ENCODE results near the gene PGD. TPM values are rescaled to one million over a fixed set of nuclear protein-coding genes. Genes with fewer than 3 reads are reported as not detected.

The PGD gene
- total and polyA plus RNA-seq, 2 experiments from 2014 or later, result 174 to 305 TPM

- no peak for TF ChIP-seq ZNF462 (CRISPR knock-in tag; IDR thresholded peaks at IDR 0.05)
- no peak for TF ChIP-seq NANOG (IDR thresholded peaks at IDR 0.05; ENCODE audit: borderline replicate concordance)
- no peak for TF ChIP-seq REST (IDR thresholded peaks at IDR 0.05; ENCODE audit: unreplicated experiment)
Measured at GRCh38 chr1:10379101-10379620, 19.7 kb upstream of the PGD start (continued).

- no peaks in the 10 kb centered on the region for H3K27me3 ChIP-seq (ENCODE audit: insufficient read depth)
- no peak overlapping the region for H3K4me2 ChIP-seq
- H3F3A ChIP-seq (replicated peaks; ENCODE audit: low read depth), result 0 out of 2 replicates have a peak, but pooled peaks cover 14% of the 10 kb centered on the region
- Mint-ChIP-seq H3K4me1 (no peaks in the 10 kb centered on the region), H3K9me3 (no peaks in the 10 kb centered on the region), H3K4me3 (no peak overlapping the region), H3K36me3 (ENCODE audit: low read depth) (peaks cover 33% of the 10 kb centered on the region), H3K27me3 (ENCODE audit: insufficient read depth, low read depth, poor library complexity) (peaks cover 8% of the 10 kb centered on the region), H3K27ac (no peak overlapping the region)
- no peaks in the 10 kb centered on the region for H3K79me2 ChIP-seq (replicated peaks; ENCODE audit: insufficient read depth)
- peaks cover 14% of the 10 kb centered on the region; the same call in 1 of the 2 replicates for H3K36me3 ChIP-seq (ENCODE audit: insufficient read depth)
- H3K4me3 ChIP-seq, result no peak overlapping the region
- DNase-seq (ENCODE audit: low spot score), result no peak
- ATAC-seq, result no peak
- no peaks in the 10 kb centered on the region for H3K4me1 ChIP-seq (ENCODE audit: insufficient read depth)
- H3K9me2 ChIP-seq (ENCODE audit: insufficient read depth), result no peaks in the 10 kb centered on the region
- H4K20me1 ChIP-seq (replicated peaks; ENCODE audit: insufficient read depth), result no peaks in the 10 kb centered on the region; the same call in none of the 2 replicates
- H3K27ac ChIP-seq (ENCODE audit: low read depth), result no peak overlapping the region
- no peak overlapping the region for H2AFZ ChIP-seq
- TF ChIP-seq JUNB (IDR thresholded peaks at IDR 0.05; ENCODE audit: unreplicated experiment) (no peak), CREB1 (CRISPR knock-in tag; IDR thresholded peaks at IDR 0.05; ENCODE audit: low read depth) (no peak), REST (IDR thresholded peaks at IDR 0.05; ENCODE audit: unreplicated experiment) (no peak), EZH2phosphoT487 (IDR thresholded peaks at IDR 0.05; ENCODE audit: unreplicated experiment) (no peak), NANOG (IDR thresholded peaks at IDR 0.05; ENCODE audit: borderline replicate concordance) (no peak), CTCF (conservative IDR thresholded peaks at IDR 0.05; ENCODE audit: low read depth in 2 of 2) (no peak), EZH2 (IDR thresholded peaks at IDR 0.05; ENCODE audit: low read depth, unreplicated experiment) (no peak), ZNF331 (CRISPR knock-in tag; IDR thresholded peaks at IDR 0.05; ENCODE audit: low read depth) (no peak)
Measured at GRCh38 chr1:10379676-10380075, 19.2 kb upstream of the PGD start.

All from GM23338 (cell line).